Kidney (tissue), 14 donors: Measurements from ENCODE around the gene NET1. TPM values are rescaled to one million over a fixed set of nuclear protein-coding genes. Genes with fewer than 3 reads are reported as not detected.
"Not testable (repeated sequence)": the region's sequence is repeated elsewhere in the genome, so short reads cannot be mapped to it uniquely, and the experiment has no call there.

Source experiments
- DNase-seq, 5 donors: peaks; one replicate each; pipeline ENCODE4 v3.0.0-alpha.2; 2013 to 2020
- FAIRE-seq: peaks from 2 replicates; lab custom pipeline; 2012; peaks lifted over from hg19 to GRCh38; lab: Jason Lieb, UNC
- H3K27ac ChIP-seq, 2 donors: one replicate each; pipeline ENCODE4 v1.7.0; 2013; ENCODE audit warnings: low read depth in 2 of 2, low read length in 2 of 2, inconsistent platforms in 1 of 2
- H3K27me3 ChIP-seq: one replicate; pipeline ENCODE4 v1.7.1; 2013; ENCODE audit warnings: low read length, inconsistent platforms; ENCODE audit not compliant: control insufficient read depth, insufficient read depth
- H3K36me3 ChIP-seq, 3 donors: one replicate each; pipeline versions ENCODE4 v1.7.0 to v1.7.1; 2013; ENCODE audit warnings: low read length in 3 of 3, control low read depth in 1 of 3, inconsistent platforms in 1 of 3; ENCODE audit not compliant: insufficient read depth in 3 of 3, control insufficient read depth in 2 of 3
- H3K4me1 ChIP-seq, 3 donors: one replicate each; pipeline versions ENCODE4 v1.7.0 to v1.7.1; 2013; ENCODE audit warnings: low read length in 3 of 3, inconsistent platforms in 1 of 3, low read depth in 1 of 3; ENCODE audit not compliant: control insufficient read depth in 2 of 3, insufficient read depth in 2 of 3
- H3K4me3 ChIP-seq, 3 donors: one replicate each; pipeline versions ENCODE4 v1.7.0 to v1.8.1; 2013; ENCODE audit warnings: low read length in 3 of 3, control low read depth in 1 of 3, inconsistent platforms in 1 of 3
- H3K9ac ChIP-seq, 3 donors: one replicate each; pipeline versions ENCODE4 v1.7.0 to v1.7.1; 2013; ENCODE audit warnings: low read length in 3 of 3, control low read depth in 1 of 3, inconsistent platforms in 1 of 3
- H3K9me3 ChIP-seq, 3 donors: one replicate each; pipeline versions ENCODE4 v1.7.0 to v1.7.1; 2013; ENCODE audit warnings: low read length in 3 of 3, control low read depth in 1 of 3, inconsistent platforms in 1 of 3; ENCODE audit not compliant: control insufficient read depth in 2 of 3, insufficient read depth in 1 of 3
- CTCF ChIP-seq: IDR thresholded peaks from 3 replicates; pipeline ENCODE4 v1.5.1; 2012; ENCODE audit warnings: mild to moderate bottlenecking, moderate library complexity, borderline replicate concordance; ENCODE audit not compliant: insufficient read depth; ENCODE audit errors: extremely low read depth
- intact Hi-C: fragments of 100-400 bp; cut with DNase I; formaldehyde crosslinking; loops from one replicate; pipeline ENCODE4 v1.11.1; 2022
- polyA plus RNA-seq: library from polyadenylated mRNA; stranded (reverse); fragments of 350-450 nt; fragmentation: Illumina TruSeq; extraction: RNeasy Lipid Tissue Mini Kit (QIAGEN cat#74804); gene quantifications from one replicate; pipeline ENCODE4 v1.2.3, GENCODE V29; 2014; ENCODE audit warnings: low read depth, low replicate concordance; ENCODE audit not compliant: insufficient read depth
- total RNA-seq: library from RNA; stranded (reverse); fragmentation: NEBNext Ultra II Directional; extraction: Animal tissue kit (Norgen Biotek cat#: 25700); gene quantifications from one replicate; pipeline ENCODE4 v1.2.1, GENCODE V29; 2021
- donor health status: control.
- donor health status: control.
- donor health status: control.
- donor health status: control.
- donor health status: control.
- donor health status: DM: yes; HTN: yes; CAD: no.
- donor health status: Normal renal cell carcinoma (clear cell type).

NET1 gene
- total and polyA plus RNA-seq, 2 donors from 2014 or later = 35.9 to 86.5 TPM

GRCh38 chr10:5406918-5407317 lies 5.4 kb upstream of the NET1 start:
- Histone ChIP-seq H3K4me3 (no peak overlapping the region), H3K9ac (no peak overlapping the region), H3K4me1 (no peaks in the 10 kb centered on the region), H3K36me3 (no peaks in the 10 kb centered on the region), H3K27me3 (no peaks in the 10 kb centered on the region), H3K27ac (no peak overlapping the region), H3K9me3 (no peaks in the 10 kb centered on the region)
- intact Hi-C loops = no loop called here
- TF ChIP-seq CTCF = no peak
- DNase-seq (no peak), FAIRE-seq (no peak)

GRCh38 chr10:5410787-5411186 lies 1.6 kb upstream of the NET1 start:
- H3K9ac ChIP-seq, H3K4me1 ChIP-seq, H3K27ac ChIP-seq, H3K36me3 ChIP-seq, H3K4me3 ChIP-seq, intact Hi-C loops, DNase-seq, H3K27me3 ChIP-seq, H3K9me3 ChIP-seq, FAIRE-seq: not testable (repeated sequence)

GRCh38 chr10:5411941-5412276 lies 448 bp upstream of the NET1 start:
- no peak for TF ChIP-seq CTCF
- intact Hi-C loops = no loop called here
- Histone ChIP-seq H3K27me3 (no peaks in the 10 kb centered on the region), H3K36me3 (no peaks in the 10 kb centered on the region), H3K4me1 (peaks cover 0 to 5% (median 0%) of the 10 kb centered on the region in 3 donors), H3K4me3 (peak overlapping the region; percentile 51 to 75 (median 67)), H3K27ac (no peak overlapping the region), H3K9ac (no peak overlapping the region), H3K9me3 (no peaks in the 10 kb centered on the region)
- no peak for DNase-seq
- FAIRE-seq = no peak

GRCh38 chr10:5413012-5413938 lies 918 bp downstream of the NET1 start:
- H3K9me3 ChIP-seq = peaks cover 0 to 1% (median 0%) of the 10 kb centered on the region in 3 donors
- no peak for TF ChIP-seq CTCF
- H3K36me3 ChIP-seq = no peaks in the 10 kb centered on the region
- peak overlapping the region; percentile 55 to 80 (median 75) for H3K4me3 ChIP-seq
- DNase-seq (peak in 3 of 5 donors; percentile 33 to 53 (median 39)), FAIRE-seq (no peak)
- H3K4me1 ChIP-seq = peaks cover 0 to 5% (median 0%) of the 10 kb centered on the region in 3 donors
- intact Hi-C loops = no loop called here
- no peaks in the 10 kb centered on the region for H3K27me3 ChIP-seq
- no peak overlapping the region for H3K27ac ChIP-seq
- H3K9ac ChIP-seq = peak overlapping the region in 1 of 3 donors; percentile 17
